ENCODE results near the gene ADCY5.

The ADCY5 gene

GRCh38 chr3:123471106-123471505, 22.2 kb upstream of the ADCY5 start:
- Histone ChIP-seq H3K4me2 (no peak overlapping the region), H3K9me3 (replicated peaks in 1 of 11) (no peaks in the 10 kb centered on the region), H3K36me3 (no peaks in the 10 kb centered on the region), H3K9ac (no peak overlapping the region), H3K27me3 (no peaks in the 10 kb centered on the region), H3K27ac (no peak overlapping the region), H3K4me3 (no peak overlapping the region), H3K4me1 (peaks cover 6 to 13% (median 11%) of the 10 kb centered on the region in 10 experiments; a peak in 18 of 20 replicates), H4K20me1 (no peaks in the 10 kb centered on the region; a peak in 1 of 22 replicates)
- TF ChIP-seq Cebpa-rat (IDR thresholded peaks at IDR 0.05) = no peak

GRCh38 chr3:123469323-123469995, 20.6 kb upstream of the ADCY5 start:
- H3K9ac ChIP-seq = no peak overlapping the region
- no peaks in the 10 kb centered on the region for H3K36me3 ChIP-seq
- H3K4me3 ChIP-seq = no peak overlapping the region
- no peaks in the 10 kb centered on the region for H3K27me3 ChIP-seq
- no peak overlapping the region for H3K4me2 ChIP-seq
- no peak overlapping the region for H3K27ac ChIP-seq
- H3K9me3 ChIP-seq (replicated peaks in 1 of 11) = no peaks in the 10 kb centered on the region
- TF ChIP-seq Cebpa-rat (IDR thresholded peaks at IDR 0.05) = no peak
- no peaks in the 10 kb centered on the region for H3K4me1 ChIP-seq
- no peaks in the 10 kb centered on the region; a peak in 1 of 22 replicates for H4K20me1 ChIP-seq

- no peaks in the 10 kb centered on the region for H3K9me3 ChIP-seq (replicated peaks in 1 of 11)
- no peak overlapping the region for H3K9ac ChIP-seq
- peaks cover 0 to 5% (median 2%) of the 10 kb centered on the region in 10 experiments; a peak in 4 of 20 replicates for H3K4me1 ChIP-seq
- no peaks in the 10 kb centered on the region for H3K27me3 ChIP-seq
- no peak overlapping the region for H3K4me3 ChIP-seq
- H3K36me3 ChIP-seq = no peaks in the 10 kb centered on the region
- no peak for TF ChIP-seq Cebpa-rat (IDR thresholded peaks at IDR 0.05)
- H4K20me1 ChIP-seq = no peaks in the 10 kb centered on the region; a peak in 1 of 22 replicates
- H3K4me2 ChIP-seq = no peak overlapping the region
- H3K27ac ChIP-seq = no peak overlapping the region
Measured at GRCh38 chr3:123467046-123467445, 18.2 kb upstream of the ADCY5 start.

- peaks cover 0 to 12% (median 6%) of the 10 kb centered on the region in 10 experiments; a peak in 10 of 20 replicates for H3K4me1 ChIP-seq
- no peak overlapping the region for H3K4me2 ChIP-seq
- no peaks in the 10 kb centered on the region for H3K27me3 ChIP-seq
- no peak for TF ChIP-seq Cebpa-rat (IDR thresholded peaks at IDR 0.05)
- no peak overlapping the region for H3K27ac ChIP-seq
- H3K36me3 ChIP-seq = no peaks in the 10 kb centered on the region
- no peak overlapping the region for H3K9ac ChIP-seq
- H3K4me3 ChIP-seq = no peak overlapping the region
- H4K20me1 ChIP-seq = no peaks in the 10 kb centered on the region; a peak in 1 of 22 replicates
- peaks cover 0 to 8% (median 0%) of the 10 kb centered on the region in 11 experiments; a peak in 3 of 22 replicates for H3K9me3 ChIP-seq (replicated peaks in 1 of 11)
Measured at GRCh38 chr3:123464211-123464610, 15.3 kb upstream of the ADCY5 start.

- Histone ChIP-seq H3K4me2 (peak overlapping the region in 4 of 11 experiments; percentile 22 to 45 (median 33); a peak in 5 of 22 replicates), H3K9me3 (replicated peaks in 1 of 11) (peaks cover 0 to 8% (median 0%) of the 10 kb centered on the region in 11 experiments; a peak in 3 of 22 replicates), H3K4me3 (no peak overlapping the region), H4K20me1 (no peaks in the 10 kb centered on the region), H3K4me1 (peaks cover 0 to 23% (median 14%) of the 10 kb centered on the region in 10 experiments; a peak in 14 of 20 replicates), H3K9ac (no peak overlapping the region), H3K27ac (no peak overlapping the region), H3K27me3 (no peaks in the 10 kb centered on the region), H3K36me3 (no peaks in the 10 kb centered on the region)
- TF ChIP-seq Cebpa-rat (IDR thresholded peaks at IDR 0.05) = no peak
Measured at GRCh38 chr3:123459862-123460261, 11.0 kb upstream of the ADCY5 start.

- no peak for TF ChIP-seq Cebpa-rat (IDR thresholded peaks at IDR 0.05)
- peaks cover 0 to 8% (median 0%) of the 10 kb centered on the region in 11 experiments; a peak in 3 of 22 replicates for H3K9me3 ChIP-seq (replicated peaks in 1 of 11)
- no peaks in the 10 kb centered on the region for H3K27me3 ChIP-seq
- H3K4me1 ChIP-seq = peaks cover 0 to 23% (median 14%) of the 10 kb centered on the region in 10 experiments; a peak in 14 of 20 replicates
- no peak overlapping the region for H3K9ac ChIP-seq
- H3K4me3 ChIP-seq = no peak overlapping the region
- H4K20me1 ChIP-seq = no peaks in the 10 kb centered on the region
- H3K36me3 ChIP-seq = no peaks in the 10 kb centered on the region
- H3K27ac ChIP-seq = no peak overlapping the region
- H3K4me2 ChIP-seq = peak overlapping the region in 8 of 11 experiments; percentile 12 to 56 (median 35); a peak in 8 of 22 replicates
Measured at GRCh38 chr3:123458255-123458654, 9.4 kb upstream of the ADCY5 start.

GRCh38 chr3:123457841-123458240, 9.0 kb upstream of the ADCY5 start:
- no peak overlapping the region for H3K4me2 ChIP-seq
- H4K20me1 ChIP-seq = no peaks in the 10 kb centered on the region
- H3K27ac ChIP-seq = no peak overlapping the region
- peaks cover 0 to 23% (median 14%) of the 10 kb centered on the region in 10 experiments; a peak in 14 of 20 replicates for H3K4me1 ChIP-seq
- H3K27me3 ChIP-seq = no peaks in the 10 kb centered on the region
- TF ChIP-seq Cebpa-rat (IDR thresholded peaks at IDR 0.05) = no peak
- H3K4me3 ChIP-seq = no peak overlapping the region
- H3K9ac ChIP-seq = no peak overlapping the region
- peaks cover 0 to 8% (median 0%) of the 10 kb centered on the region in 11 experiments; a peak in 3 of 22 replicates for H3K9me3 ChIP-seq (replicated peaks in 1 of 11)
- H3K36me3 ChIP-seq = no peaks in the 10 kb centered on the region

GRCh38 chr3:123453675-123454074, 4.8 kb upstream of the ADCY5 start:
- Histone ChIP-seq H3K4me3 (no peak overlapping the region), H3K9ac (no peak overlapping the region), H3K9me3 (replicated peaks in 1 of 11) (peaks cover 0 to under 1% (median 0%) of the 10 kb centered on the region in 11 experiments; a peak in 1 of 22 replicates), H3K36me3 (no peaks in the 10 kb centered on the region), H3K27me3 (peaks cover 27 to 31% (median 30%) of the 10 kb centered on the region in 11 experiments), H3K4me1 (peaks cover 0 to 18% (median 6%) of the 10 kb centered on the region in 10 experiments; a peak in 15 of 20 replicates), H3K4me2 (no peak overlapping the region), H4K20me1 (peaks cover 0 to 9% (median 0%) of the 10 kb centered on the region in 11 experiments; a peak in 2 of 22 replicates), H3K27ac (no peak overlapping the region)
- no peak for TF ChIP-seq Cebpa-rat (IDR thresholded peaks at IDR 0.05)

- H3K9me3 ChIP-seq (replicated peaks in 1 of 11) = peaks cover 0 to 15% (median 5%) of the 10 kb centered on the region in 11 experiments; a peak in 8 of 22 replicates
- H3K27me3 ChIP-seq = peaks cover 50 to 56% (median 54%) of the 10 kb centered on the region in 11 experiments
- no peaks in the 10 kb centered on the region for H3K36me3 ChIP-seq
Measured at GRCh38 chr3:123451186-123451585, 2.3 kb upstream of the ADCY5 start.

More at GRCh38 chr3:123451186-123451585, 2.3 kb upstream of the ADCY5 start:
- Histone ChIP-seq H3K9ac (no peak overlapping the region), H3K4me3 (no peak overlapping the region), H3K27ac (no peak overlapping the region), H3K4me2 (no peak overlapping the region), H3K4me1 (peaks cover 0 to 18% (median 6%) of the 10 kb centered on the region in 10 experiments; a peak in 10 of 20 replicates), H4K20me1 (peaks cover 0 to 12% (median 0%) of the 10 kb centered on the region in 11 experiments; a peak in 4 of 22 replicates)
- TF ChIP-seq Cebpa-rat (IDR thresholded peaks at IDR 0.05) = no peak
